Osteoblast (primary cell): ENCODE data around the gene KCNJ12. TPM values are rescaled to one million over a fixed set of nuclear protein-coding genes. Genes with fewer than 3 reads are reported as not detected.

Source experiments
- DNase-seq: peaks from one replicate; pipeline ENCODE4 v3.0.0; 2011; ENCODE audit warnings: low spot score, mixed read lengths; ENCODE audit not compliant: insufficient read length; ENCODE audit errors: missing footprints
- H2AFZ ChIP-seq: 2 replicates; pipeline ENCODE4 v1.6.0; 2011; ENCODE audit warnings: mild to moderate bottlenecking, low read length
- H3K27ac ChIP-seq: 2 replicates; pipeline ENCODE4 v1.5.1; 2011; ENCODE audit warnings: mild to moderate bottlenecking, low read depth, low read length, moderate library complexity
- H3K27me3 ChIP-seq: 2 replicates; pipeline ENCODE4 v1.6.0; 2012; ENCODE audit warnings: mild to moderate bottlenecking, control low read depth, inconsistent platforms, low read length, moderate library complexity; ENCODE audit not compliant: insufficient read depth
- H3K36me3 ChIP-seq: 2 replicates; pipeline ENCODE4 v1.5.1; 2011; ENCODE audit warnings: mild to moderate bottlenecking, low read length, control low read depth, moderate library complexity; ENCODE audit not compliant: insufficient read depth
- H3K4me1 ChIP-seq: 2 replicates; pipeline ENCODE4 v1.5.1; 2011; ENCODE audit warnings: mild to moderate bottlenecking, low read length, control low read depth, moderate library complexity; ENCODE audit not compliant: insufficient read depth
- H3K4me2 ChIP-seq: 2 replicates; pipeline ENCODE4 v1.6.0; 2011; ENCODE audit warnings: mild to moderate bottlenecking, low read length; ENCODE audit not compliant: insufficient read depth
- H3K4me3 ChIP-seq: fragments of 200-600 bp; sonication (generic); 3 replicates; pipeline ENCODE4 v1.5.1; 2012; ENCODE audit warnings: mild to moderate bottlenecking, low read length, inconsistent platforms; ENCODE audit not compliant: insufficient read depth
- H3K79me2 ChIP-seq: 2 replicates; pipeline ENCODE4 v1.6.0; 2012; ENCODE audit warnings: mild to moderate bottlenecking, low read length, control low read depth, inconsistent platforms; ENCODE audit not compliant: insufficient read depth
- H3K9me3 ChIP-seq: 2 replicates; pipeline ENCODE4 v1.5.1; 2011; ENCODE audit warnings: low read depth, low read length, control low read depth
- H4K20me1 ChIP-seq: 2 replicates; pipeline ENCODE4 v1.6.0; 2012; ENCODE audit warnings: mild to moderate bottlenecking, low read length, control low read depth; ENCODE audit not compliant: insufficient read depth
- CTCF ChIP-seq: IDR thresholded peaks from 2 replicates; pipeline ENCODE4 v1.5.1; 2011; ENCODE audit warnings: mild to moderate bottlenecking, low read depth, low read length, moderate library complexity; ENCODE audit errors: extremely low read depth
- total RNA-seq: library from RNA; depleted of rRNA; stranded (reverse); fragments of >200 nt; gene quantifications from 2 replicates; pipeline ENCODE4 v1.2.3, GENCODE V29; 2012

Gene KCNJ12
- total RNA-seq, 1 donor: under 0.01 TPM

DNA sequence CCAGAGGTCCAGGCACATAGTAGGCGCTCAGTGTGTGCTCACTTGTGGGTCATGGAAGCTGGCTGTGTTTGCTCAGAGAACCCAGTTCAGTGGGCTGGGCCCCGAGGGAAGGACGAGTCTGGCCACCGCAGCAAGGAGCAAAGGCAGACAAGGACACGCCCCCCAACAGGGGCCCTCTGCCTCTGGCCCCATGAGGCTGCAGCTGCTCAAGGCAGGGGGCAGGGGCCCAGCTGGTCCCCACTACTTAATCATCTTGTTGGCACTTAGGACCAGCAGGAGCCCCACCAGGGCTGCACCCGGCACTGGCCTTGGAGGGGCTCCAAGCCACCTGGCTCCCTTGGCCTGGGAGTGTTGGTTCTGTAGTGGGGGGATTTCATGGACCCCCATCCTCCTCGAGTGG is 16.1 kb downstream of the KCNJ12 start:
- Histone ChIP-seq H3K9me3 (no peaks in the 10 kb centered on the region), H3K4me2 (no peak overlapping the region), H3K36me3 (no peaks in the 10 kb centered on the region), H3K79me2 (no peaks in the 10 kb centered on the region), H3K27me3 (peaks cover 11% of the 10 kb centered on the region), H2AFZ (no peak overlapping the region), H3K27ac (no peak overlapping the region), H3K4me1 (no peaks in the 10 kb centered on the region), H4K20me1 (no peaks in the 10 kb centered on the region), H3K4me3 (no peak overlapping the region)
- no peak for DNase-seq
- no peak for TF ChIP-seq CTCF

DNA sequence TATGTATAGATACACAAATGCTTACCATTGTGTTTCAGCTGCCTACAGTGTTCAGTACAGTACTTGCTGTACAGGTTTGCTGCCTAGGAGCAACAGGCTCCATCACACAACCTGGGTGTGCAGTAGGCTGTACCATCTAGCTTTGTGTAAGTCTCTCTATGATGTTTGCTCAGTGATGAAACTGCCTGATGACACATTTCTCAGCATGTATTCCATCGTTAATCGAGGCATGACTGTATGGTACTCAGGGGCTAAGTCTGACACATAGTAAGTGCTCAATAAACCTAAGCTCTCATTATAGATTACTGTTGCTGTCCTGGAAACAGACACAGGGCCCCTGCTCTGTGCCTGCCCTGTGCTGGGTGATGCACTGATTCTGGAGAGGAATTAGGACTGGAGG is 18.1 kb downstream of the KCNJ12 start:
- DNase-seq: no peak
- H3K79me2 ChIP-seq: no peaks in the 10 kb centered on the region
- no peaks in the 10 kb centered on the region for H4K20me1 ChIP-seq
- no peaks in the 10 kb centered on the region for H3K36me3 ChIP-seq
- no peak overlapping the region for H2AFZ ChIP-seq
- H3K4me1 ChIP-seq: no peaks in the 10 kb centered on the region
- no peaks in the 10 kb centered on the region for H3K9me3 ChIP-seq
- H3K27ac ChIP-seq: no peak overlapping the region
- H3K27me3 ChIP-seq: peaks cover 11% of the 10 kb centered on the region
- H3K4me3 ChIP-seq: no peak overlapping the region
- H3K4me2 ChIP-seq: no peak overlapping the region
- no peak for TF ChIP-seq CTCF

GRCh38 chr17:21395764-21396163 is 19.6 kb downstream of the KCNJ12 start:
- Histone ChIP-seq H3K36me3 (no peaks in the 10 kb centered on the region), H4K20me1 (no peaks in the 10 kb centered on the region), H3K27ac (no peak overlapping the region), H3K4me1 (no peaks in the 10 kb centered on the region), H3K4me2 (no peak overlapping the region), H3K4me3 (no peak overlapping the region), H3K27me3 (peaks cover 10% of the 10 kb centered on the region), H3K9me3 (no peaks in the 10 kb centered on the region), H3K79me2 (no peaks in the 10 kb centered on the region), H2AFZ (no peak overlapping the region)
- no peak for DNase-seq
- no peak for TF ChIP-seq CTCF

- Histone ChIP-seq H2AFZ (no peak overlapping the region), H3K9me3 (no peaks in the 10 kb centered on the region), H4K20me1 (no peaks in the 10 kb centered on the region), H3K27me3 (peaks cover 6% of the 10 kb centered on the region), H3K27ac (no peak overlapping the region), H3K4me2 (no peak overlapping the region), H3K79me2 (no peaks in the 10 kb centered on the region), H3K4me3 (no peak overlapping the region), H3K36me3 (no peaks in the 10 kb centered on the region), H3K4me1 (no peaks in the 10 kb centered on the region)
- no peak for DNase-seq
- TF ChIP-seq CTCF: no peak
These were observed 20.1 kb downstream of the KCNJ12 start for GRCh38 chr17:21396237-21396636.
